ENCODE measurements around the gene AGBL4. TPM values are rescaled to one million over a fixed set of nuclear protein-coding genes. Genes with fewer than 3 reads are reported as not detected.

The AGBL4 gene
- total RNA-seq, 2 experiments from 2014 or later: not detected

DNA sequence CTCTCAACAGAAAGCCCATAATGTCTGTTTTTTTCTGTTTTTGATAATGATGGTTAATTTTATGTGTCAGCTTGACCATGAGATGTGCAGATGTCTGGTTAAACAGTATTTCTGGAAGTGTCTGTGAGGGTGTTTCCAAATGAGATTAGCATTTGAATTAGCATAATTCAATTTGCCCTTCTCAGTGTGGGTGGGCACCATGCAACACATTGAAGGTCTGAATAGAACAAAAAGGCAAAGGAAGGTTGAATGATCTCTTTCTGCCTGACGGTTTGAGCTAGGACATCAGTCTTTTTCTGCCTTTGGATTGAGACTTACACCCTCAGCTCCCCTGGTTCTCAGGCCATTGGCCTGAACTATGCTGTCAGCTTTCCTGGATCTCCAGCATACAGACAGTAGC is 1516.9 kb downstream of the AGBL4 start:
- ChIA-PET CTCF (interaction anchor here (1.4 kb wide), 1 partner anchor 9 kb away, joined by 3 read pairs; no protein-coding TSS in a partner anchor), POLR2A (no interaction called here)
- no peaks in the 10 kb centered on the region for H3K9me3 Mint-ChIP-seq (ENCODE audit: low read depth)
- H3K27me3 Mint-ChIP-seq: peaks cover 12% of the 10 kb centered on the region
- H3K4me1 Mint-ChIP-seq: no peaks in the 10 kb centered on the region
- intact Hi-C loops (cut with DNase I, micrococcal nuclease): no loop called here
- H3K4me3 Mint-ChIP-seq: no peak overlapping the region
- H3K36me3 Mint-ChIP-seq (ENCODE audit: low read depth): no peaks in the 10 kb centered on the region
- ATAC-seq (no peak), DNase-seq (no peak)
- H3K27ac Mint-ChIP-seq: no peak overlapping the region

DNA sequence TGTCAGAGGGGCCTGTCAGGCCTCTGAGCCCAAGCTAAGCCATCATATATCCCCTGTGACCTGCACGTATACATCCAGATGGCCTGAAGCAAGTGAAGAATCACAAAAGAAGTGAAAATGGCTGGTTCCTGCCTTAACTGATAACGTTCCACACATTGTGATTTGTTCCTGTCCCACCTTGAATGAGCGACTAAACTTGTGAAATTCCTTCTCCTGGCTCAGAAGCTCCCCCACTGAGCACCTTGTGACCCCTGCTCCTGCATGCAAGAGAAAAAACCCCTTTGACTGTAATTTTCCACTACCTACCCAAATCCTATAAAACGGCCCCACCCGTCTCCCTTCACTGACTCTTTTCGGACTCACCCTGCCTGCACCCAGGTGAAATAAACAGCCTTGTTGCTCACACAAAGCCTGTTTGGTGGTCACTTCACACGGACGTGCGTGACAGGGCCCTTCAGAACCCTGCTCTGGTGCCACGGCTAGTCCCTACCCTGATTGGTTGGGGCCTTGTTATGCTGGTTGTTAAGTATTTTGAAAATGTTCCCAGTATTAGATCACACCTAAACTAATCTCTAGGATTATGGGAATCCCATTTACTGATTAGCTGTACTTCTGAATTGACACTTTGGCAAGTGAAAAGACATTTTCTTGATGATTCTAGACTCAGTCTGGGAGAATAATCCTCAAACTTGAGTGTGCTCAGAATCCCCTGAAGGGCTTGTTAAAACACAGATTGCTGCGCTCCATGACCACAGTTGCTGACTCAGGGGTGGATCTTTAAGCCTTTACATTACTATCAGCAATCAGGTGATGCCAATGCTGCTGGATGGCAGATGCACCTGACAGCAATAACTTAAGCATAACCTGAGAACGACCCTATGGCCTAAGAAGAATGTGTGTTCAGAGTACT is 1523.0 kb downstream of the AGBL4 start:
- intact Hi-C loops (cut with DNase I, micrococcal nuclease): no loop called here
- ChIA-PET CTCF (interaction anchor here (1.8 kb wide), 1 partner anchor 30 kb away, joined by 5 read pairs; no protein-coding TSS in a partner anchor), POLR2A (no interaction called here)
- H3K9me3 Mint-ChIP-seq (ENCODE audit: low read depth): no peaks in the 10 kb centered on the region
- H3K36me3 Mint-ChIP-seq (ENCODE audit: low read depth): no peaks in the 10 kb centered on the region
- H3K4me1 Mint-ChIP-seq: peaks cover 2% of the 10 kb centered on the region
- H3K27ac Mint-ChIP-seq: no peak overlapping the region
- no peak overlapping the region for H3K4me3 Mint-ChIP-seq
- DNase-seq: no peak
- ATAC-seq: no peak
- peaks cover 2% of the 10 kb centered on the region for H3K27me3 Mint-ChIP-seq

GRCh38 chr1:48499211-48499735 is 1524.5 kb downstream of the AGBL4 start:
- Mint-ChIP-seq H3K9me3 (ENCODE audit: low read depth) (no peaks in the 10 kb centered on the region), H3K36me3 (ENCODE audit: low read depth) (no peaks in the 10 kb centered on the region), H3K27ac (no peak overlapping the region), H3K27me3 (peaks cover under 1% of the 10 kb centered on the region), H3K4me3 (no peak overlapping the region), H3K4me1 (peaks cover 2% of the 10 kb centered on the region)
- ATAC-seq (no peak), DNase-seq (no peak)
- intact Hi-C loops (cut with DNase I, micrococcal nuclease): loop anchor here in 1 of 2 experiments (2.0 kb wide), 1 partner anchor 390 kb away; no protein-coding TSS in a partner anchor
- ChIA-PET CTCF (interaction anchor here (0.7 to 3.5 kb wide), 7 partner anchors 12 to 390 kb away, joined by 3 to 12 read pairs (median 5); partner anchors contain the start of gene SPATA6), POLR2A (no interaction called here)

- Mint-ChIP-seq H3K27me3 (no peaks in the 10 kb centered on the region), H3K4me1 (peaks cover 2% of the 10 kb centered on the region), H3K4me3 (no peak overlapping the region), H3K27ac (no peak overlapping the region), H3K9me3 (ENCODE audit: low read depth) (no peaks in the 10 kb centered on the region), H3K36me3 (ENCODE audit: low read depth) (no peaks in the 10 kb centered on the region)
- ChIA-PET POLR2A (no interaction called here), CTCF (interaction anchor here (0.6 to 3.5 kb wide), 29 partner anchors 8 to 388 kb away, joined by 3 to 17 read pairs (median 4); no protein-coding TSS in a partner anchor)
- intact Hi-C loops (cut with DNase I, micrococcal nuclease): loop anchor here (1.0 to 2.0 kb wide), 2 partner anchors 389 kb away; no protein-coding TSS in a partner anchor
- peak; percentile 95 for ATAC-seq
- DNase-seq: peak; percentile 87
Measured at GRCh38 chr1:48498096-48498791, 1525.5 kb downstream of the AGBL4 start.

- no peaks in the 10 kb centered on the region for H3K9me3 Mint-ChIP-seq (ENCODE audit: low read depth)
- intact Hi-C loops (cut with DNase I, micrococcal nuclease): no loop called here
- no peaks in the 10 kb centered on the region for H3K36me3 Mint-ChIP-seq (ENCODE audit: low read depth)
- H3K4me3 Mint-ChIP-seq: no peak overlapping the region
- H3K27ac Mint-ChIP-seq: no peak overlapping the region
- no peaks in the 10 kb centered on the region for H3K27me3 Mint-ChIP-seq
- DNase-seq (no peak), ATAC-seq (no peak)
- POLR2A ChIA-PET: no interaction called here
- CTCF ChIA-PET: interaction anchor here (2.8 kb wide), 1 partner anchor 14 kb away, joined by 17 read pairs; no protein-coding TSS in a partner anchor
- H3K4me1 Mint-ChIP-seq: peaks cover 2% of the 10 kb centered on the region
Measured at GRCh38 chr1:48495911-48496310, 1527.8 kb downstream of the AGBL4 start.

- Mint-ChIP-seq H3K27ac (no peak overlapping the region), H3K27me3 (no peaks in the 10 kb centered on the region), H3K4me1 (peaks cover 2% of the 10 kb centered on the region), H3K36me3 (ENCODE audit: low read depth) (no peaks in the 10 kb centered on the region), H3K4me3 (no peak overlapping the region), H3K9me3 (ENCODE audit: low read depth) (no peaks in the 10 kb centered on the region)
- DNase-seq: no peak
- CTCF ChIA-PET: no interaction called here
- POLR2A ChIA-PET: no interaction called here
- intact Hi-C loops (cut with DNase I, micrococcal nuclease): no loop called here
- no peak for ATAC-seq
Measured at GRCh38 chr1:48495166-48495565, 1528.6 kb downstream of the AGBL4 start.

- Mint-ChIP-seq H3K4me1 (peaks cover 2% of the 10 kb centered on the region), H3K36me3 (ENCODE audit: low read depth) (no peaks in the 10 kb centered on the region), H3K4me3 (no peak overlapping the region), H3K9me3 (ENCODE audit: low read depth) (no peaks in the 10 kb centered on the region), H3K27me3 (no peaks in the 10 kb centered on the region), H3K27ac (no peak overlapping the region)
- CTCF ChIA-PET: no interaction called here
- no peak for DNase-seq
- intact Hi-C loops (cut with DNase I, micrococcal nuclease): no loop called here
- no peak for ATAC-seq
- POLR2A ChIA-PET: no interaction called here
Measured at GRCh38 chr1:48493970-48494769, 1529.6 kb downstream of the AGBL4 start.

GRCh38 chr1:48493041-48493440 is 1530.7 kb downstream of the AGBL4 start:
- intact Hi-C loops (cut with DNase I, micrococcal nuclease): no loop called here
- ATAC-seq (no peak), DNase-seq (no peak)
- no peaks in the 10 kb centered on the region for H3K4me1 Mint-ChIP-seq
- CTCF ChIA-PET: no interaction called here
- H3K36me3 Mint-ChIP-seq (ENCODE audit: low read depth): no peaks in the 10 kb centered on the region
- POLR2A ChIA-PET: no interaction called here
- H3K27me3 Mint-ChIP-seq: no peaks in the 10 kb centered on the region
- no peaks in the 10 kb centered on the region for H3K9me3 Mint-ChIP-seq (ENCODE audit: low read depth)
- H3K27ac Mint-ChIP-seq: no peak overlapping the region
- no peak overlapping the region for H3K4me3 Mint-ChIP-seq

GRCh38 chr1:48492392-48492791 is 1531.4 kb downstream of the AGBL4 start:
- H3K4me1 Mint-ChIP-seq: no peaks in the 10 kb centered on the region
- ChIA-PET CTCF (no interaction called here), POLR2A (no interaction called here)
- H3K27me3 Mint-ChIP-seq: no peaks in the 10 kb centered on the region
- H3K36me3 Mint-ChIP-seq (ENCODE audit: low read depth): no peaks in the 10 kb centered on the region
- H3K27ac Mint-ChIP-seq: no peak overlapping the region
- H3K9me3 Mint-ChIP-seq (ENCODE audit: low read depth): no peaks in the 10 kb centered on the region
- H3K4me3 Mint-ChIP-seq: no peak overlapping the region
- ATAC-seq: no peak
- DNase-seq: no peak
- intact Hi-C loops (cut with DNase I, micrococcal nuclease): no loop called here

- H3K4me1 Mint-ChIP-seq: no peaks in the 10 kb centered on the region
- intact Hi-C loops (cut with DNase I, micrococcal nuclease): no loop called here
Measured at GRCh38 chr1:48488721-48489120, 1535.0 kb downstream of the AGBL4 start.

More at GRCh38 chr1:48488721-48489120, 1535.0 kb downstream of the AGBL4 start:
- ChIA-PET POLR2A (no interaction called here), CTCF (interaction anchor here (0.9 kb wide), 1 partner anchor 9 kb away, joined by 4 read pairs; no protein-coding TSS in a partner anchor)
- Mint-ChIP-seq H3K4me3 (no peak overlapping the region), H3K27ac (no peak overlapping the region), H3K9me3 (ENCODE audit: low read depth) (no peaks in the 10 kb centered on the region), H3K27me3 (no peaks in the 10 kb centered on the region), H3K36me3 (ENCODE audit: low read depth) (no peaks in the 10 kb centered on the region)
- no peak for ATAC-seq
- no peak for DNase-seq

Measured in activated CD4-positive, alpha-beta T cell treated with anti-CD3 and anti-CD28 coated beads for 36 hours (primary cell).